SK-N-SH treated with all-trans-retinoic acid at 6 μM for 48 hours (cell line): ENCODE measurements around the gene HSD11B1.

ENCODE experiments used
- ARNTL ChIP-seq: fragments of 450-650 bp; formaldehyde crosslinking; IDR thresholded peaks from 2 replicates; pipeline ENCODE4 v1.5.0; 2020; ENCODE audit warnings: low read depth, mild to moderate bottlenecking, moderate library complexity, borderline replicate concordance
- CSDC2 ChIP-seq: fragments of 250-450 bp; sonication (Bioruptor Pico); IDR thresholded peaks from 2 replicates; pipeline ENCODE4 v1.5.0; 2020; ENCODE audit warnings: mild to moderate bottlenecking, moderate library complexity
- ESRRG ChIP-seq: fragments of 250-450 bp; sonication (Bioruptor Pico); IDR thresholded peaks from 2 replicates; pipeline ENCODE4 v1.6.1; 2021; ENCODE audit warnings: mild to moderate bottlenecking
- RARB ChIP-seq: fragments of 250-450 bp; sonication (Bioruptor Pico); IDR thresholded peaks from 2 replicates; pipeline ENCODE4 v1.8.0; 2021; ENCODE audit warnings: mild to moderate bottlenecking, moderate library complexity
- ZFP3 ChIP-seq: fragments of 250-450 bp; sonication (Bioruptor Pico); IDR thresholded peaks from 2 replicates; pipeline ENCODE4 v1.5.0; 2020; ENCODE audit warnings: mild to moderate bottlenecking, moderate library complexity
- TF ChIP-seq, protein P1 (sequence below): fragments of 250-450 bp; sonication (Bioruptor Pico); IDR thresholded peaks from 2 replicates; pipeline ENCODE4 v1.5.1; 2020; ENCODE audit warnings: low read depth, mild to moderate bottlenecking, moderate library complexity

DNA sequence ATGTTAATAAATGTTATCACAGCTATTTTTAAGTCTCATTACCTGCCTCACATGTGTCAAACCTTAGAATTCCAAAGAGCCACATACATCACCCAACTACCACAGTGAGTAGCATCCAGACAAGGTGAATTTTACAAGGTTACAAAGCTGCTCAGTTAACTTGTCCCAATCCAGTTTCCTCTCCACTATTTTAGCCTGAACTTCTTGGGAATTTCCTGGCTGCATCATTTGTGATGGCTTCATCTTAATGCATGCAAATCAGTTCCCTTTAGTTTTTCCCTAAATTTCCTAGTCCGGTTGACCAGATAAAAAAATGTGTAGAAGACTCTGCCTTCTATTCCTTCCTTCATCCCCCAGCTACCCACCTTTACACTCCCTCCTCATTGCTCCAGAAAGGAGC lies 50.6 kb downstream of the HSD11B1 start:
- TF ChIP-seq ZFP3 (no peak), RARB (CRISPR knock-in tag) (no peak), CSDC2 (CRISPR knock-in tag) (no peak), ESRRG (CRISPR knock-in tag) (no peak), ARNTL (no peak)
- TF ChIP-seq, protein P1, sequence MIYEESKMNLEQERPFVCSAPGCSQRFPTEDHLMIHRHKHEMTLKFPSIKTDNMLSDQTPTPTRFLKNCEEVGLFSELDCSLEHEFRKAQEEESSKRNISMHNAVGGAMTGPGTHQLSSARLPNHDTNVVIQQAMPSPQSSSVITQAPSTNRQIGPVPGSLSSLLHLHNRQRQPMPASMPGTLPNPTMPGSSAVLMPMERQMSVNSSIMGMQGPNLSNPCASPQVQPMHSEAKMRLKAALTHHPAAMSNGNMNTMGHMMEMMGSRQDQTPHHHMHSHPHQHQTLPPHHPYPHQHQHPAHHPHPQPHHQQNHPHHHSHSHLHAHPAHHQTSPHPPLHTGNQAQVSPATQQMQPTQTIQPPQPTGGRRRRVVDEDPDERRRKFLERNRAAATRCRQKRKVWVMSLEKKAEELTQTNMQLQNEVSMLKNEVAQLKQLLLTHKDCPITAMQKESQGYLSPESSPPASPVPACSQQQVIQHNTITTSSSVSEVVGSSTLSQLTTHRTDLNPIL (CRISPR knock-in tag), result no peak
